Urinary bladder (tissue), 4 donors: ENCODE data around the gene PCDHB8. TPM values are rescaled to one million over a fixed set of nuclear protein-coding genes. Genes with fewer than 3 reads are reported as not detected.
"Not testable (repeated sequence)": the region's sequence is repeated elsewhere in the genome, so short reads cannot be mapped to it uniquely, and the experiment has no call there.

Experiments used
- DNase-seq: peaks from one replicate; pipeline ENCODE4 v3.0.0-alpha.2; 2015; ENCODE audit errors: extremely low spot score
- H3K27ac ChIP-seq: one replicate; pipeline ENCODE4 v1.5.1; 2013; ENCODE audit warnings: low read depth, mild to moderate bottlenecking, moderate library complexity
- H3K36me3 ChIP-seq: one replicate; pipeline ENCODE4 v1.6.1; 2013; ENCODE audit warnings: mild to moderate bottlenecking, moderate library complexity; ENCODE audit not compliant: insufficient read depth
- H3K4me1 ChIP-seq: one replicate; pipeline ENCODE4 v1.6.1; 2013; ENCODE audit warnings: mild to moderate bottlenecking, moderate library complexity; ENCODE audit not compliant: insufficient read depth
- H3K4me3 ChIP-seq: one replicate; pipeline ENCODE4 v1.5.1; 2013; ENCODE audit warnings: low read depth, low read length
- WGBS: extraction: QIAGEN DNeasy Blood & Tissue Kit; methylation state at CpG from one replicate; pipeline ENCODE4 v1.1.7; 2013; 5-methylcytosine and 5-hydroxymethylcytosine counted together
- polyA plus RNA-seq: library from polyadenylated mRNA; stranded (reverse); fragments of 200-250 nt; gene quantifications from one replicate; pipeline ENCODE4 v1.2.3, GENCODE V29; 2013
- total RNA-seq: library from RNA; depleted of rRNA; stranded (reverse); fragments of >200 nt; gene quantifications from one replicate; pipeline ENCODE4 v1.2.3, GENCODE V29; 2014
- donor health status: healthy with polysubstance abuse.
- donor health status: healthy.

The PCDHB8 gene
- total and polyA plus RNA-seq, 2 donors, result 1.0 to 1.6 TPM

DNA sequence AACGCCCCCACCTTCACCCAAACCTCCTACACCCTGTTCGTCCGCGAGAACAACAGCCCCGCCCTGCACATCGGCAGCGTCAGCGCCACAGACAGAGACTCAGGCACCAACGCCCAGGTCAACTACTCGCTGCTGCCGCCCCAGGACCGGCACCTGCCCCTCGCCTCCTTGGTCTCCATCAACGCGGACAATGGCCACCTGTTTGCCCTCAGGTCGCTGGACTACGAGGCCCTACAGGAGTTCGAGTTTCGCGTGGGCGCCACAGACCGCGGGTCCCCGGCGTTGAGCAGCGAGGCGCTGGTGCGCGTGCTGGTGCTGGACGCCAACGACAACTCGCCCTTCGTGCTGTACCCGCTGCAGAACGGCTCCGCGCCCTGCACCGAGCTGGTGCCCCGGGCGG, 47.3 kb downstream of the PCDHB8 start:
- 22% methylated on average over 34 of the region's 40 CpGs for WGBS
- H3K36me3 ChIP-seq, H3K4me3 ChIP-seq, DNase-seq, H3K27ac ChIP-seq, H3K4me1 ChIP-seq: not testable (repeated sequence)

DNA sequence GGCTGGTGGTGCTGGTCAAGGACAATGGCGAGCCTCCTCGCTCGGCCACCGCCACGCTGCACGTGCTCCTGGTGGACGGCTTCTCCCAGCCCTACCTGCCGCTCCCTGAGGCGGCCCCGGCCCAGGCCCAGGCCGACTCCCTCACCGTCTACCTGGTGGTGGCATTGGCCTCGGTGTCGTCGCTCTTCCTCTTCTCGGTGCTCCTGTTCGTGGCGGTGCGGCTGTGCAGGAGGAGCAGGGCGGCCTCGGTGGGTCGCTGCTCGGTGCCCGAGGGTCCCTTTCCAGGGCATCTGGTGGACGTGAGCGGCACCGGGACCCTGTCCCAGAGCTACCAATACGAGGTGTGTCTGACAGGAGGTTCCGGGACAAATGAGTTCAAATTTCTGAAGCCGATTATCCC, 47.8 kb downstream of the PCDHB8 start:
- WGBS, result 33% methylated on average over 25 of the region's 30 CpGs

More for the DNA sequence above, 47.8 kb downstream of the PCDHB8 start:
- H3K36me3 ChIP-seq, H3K4me1 ChIP-seq, DNase-seq, H3K4me3 ChIP-seq, H3K27ac ChIP-seq: not testable (repeated sequence)

Other genes starting within 250 kb of the PCDHB8 start
Only the 30 nearest of the 36 such genes appear.
- 3.0 TPM for gene PCDHAC2, start 211.3 kb upstream of the PCDHB8 start, total RNA-seq
- 0.67 TPM for gene PCDHAC2, start 211.3 kb upstream of the PCDHB8 start, polyA plus RNA-seq
- gene PCDHB1, start 126.4 kb upstream of the PCDHB8 start, total RNA-seq, result 0.16 TPM
- gene PCDHB1, start 126.4 kb upstream of the PCDHB8 start, polyA plus RNA-seq, result 0.01 TPM
- 3.4 TPM for gene PCDHB2, start 83.2 kb upstream of the PCDHB8 start, total RNA-seq
- 3.4 TPM for gene PCDHB2, start 83.2 kb upstream of the PCDHB8 start, polyA plus RNA-seq
- 4.6 TPM for gene PCDHB3, start 77.3 kb upstream of the PCDHB8 start, total RNA-seq
- 1.3 TPM for gene PCDHB3, start 77.3 kb upstream of the PCDHB8 start, polyA plus RNA-seq
- gene PCDHB4, start 56.0 kb upstream of the PCDHB8 start, total RNA-seq, result 3.8 TPM
- 6.2 TPM for gene PCDHB4, start 56.0 kb upstream of the PCDHB8 start, polyA plus RNA-seq
- 7.0 TPM for gene PCDHB5, start 42.6 kb upstream of the PCDHB8 start, total RNA-seq
- gene PCDHB5, start 42.6 kb upstream of the PCDHB8 start, polyA plus RNA-seq, result 9.0 TPM
- gene PCDHB6, start 27.7 kb upstream of the PCDHB8 start, total RNA-seq, result 1.1 TPM
- gene PCDHB6, start 27.7 kb upstream of the PCDHB8 start, polyA plus RNA-seq, result 1.1 TPM
- gene PCDHB7, start 5.1 kb upstream of the PCDHB8 start, total RNA-seq, result 3.2 TPM
- gene PCDHB7, start 5.1 kb upstream of the PCDHB8 start, polyA plus RNA-seq, result 2.6 TPM
- 3.3 TPM for gene PCDHB16, start 4.6 kb downstream of the PCDHB8 start, total RNA-seq
- gene PCDHB16, start 4.6 kb downstream of the PCDHB8 start, polyA plus RNA-seq, result 2.4 TPM
- 2.4 TPM for gene PCDHB9, start 9.4 kb downstream of the PCDHB8 start, total RNA-seq
- gene PCDHB9, start 9.4 kb downstream of the PCDHB8 start, polyA plus RNA-seq, result 1.2 TPM
- gene PCDHB10, start 14.6 kb downstream of the PCDHB8 start, total RNA-seq, result 5.0 TPM
- gene PCDHB10, start 14.6 kb downstream of the PCDHB8 start, polyA plus RNA-seq, result 5.1 TPM
- gene PCDHB11, start 21.8 kb downstream of the PCDHB8 start, total RNA-seq, result 7.3 TPM
- 2.8 TPM for gene PCDHB11, start 21.8 kb downstream of the PCDHB8 start, polyA plus RNA-seq
- gene PCDHB12, start 30.9 kb downstream of the PCDHB8 start, total RNA-seq, result 6.9 TPM
- gene PCDHB12, start 30.9 kb downstream of the PCDHB8 start, polyA plus RNA-seq, result 3.4 TPM
- gene PCDHB13, start 36.1 kb downstream of the PCDHB8 start, total RNA-seq, result 5.9 TPM
- gene PCDHB13, start 36.1 kb downstream of the PCDHB8 start, polyA plus RNA-seq, result 2.5 TPM
- 10.1 TPM for gene PCDHB14, start 45.6 kb downstream of the PCDHB8 start, total RNA-seq
- 8.2 TPM for gene PCDHB14, start 45.6 kb downstream of the PCDHB8 start, polyA plus RNA-seq
- 7.8 TPM for gene PCDHB15, start 67.6 kb downstream of the PCDHB8 start, total RNA-seq
- 7.3 TPM for gene PCDHB15, start 67.6 kb downstream of the PCDHB8 start, polyA plus RNA-seq
- gene SLC25A2, start 126.3 kb downstream of the PCDHB8 start, total RNA-seq, result 0.69 TPM
- gene SLC25A2, start 126.3 kb downstream of the PCDHB8 start, polyA plus RNA-seq, result not detected
- gene TAF7, start 143.0 kb downstream of the PCDHB8 start, total RNA-seq, result 85.9 TPM
- 100 TPM for gene TAF7, start 143.0 kb downstream of the PCDHB8 start, polyA plus RNA-seq
- gene PCDHGA1, start 152.7 kb downstream of the PCDHB8 start, total RNA-seq, result 1.2 TPM
- gene PCDHGA1, start 152.7 kb downstream of the PCDHB8 start, polyA plus RNA-seq, result 1.2 TPM
- gene PCDHGA2, start 161.0 kb downstream of the PCDHB8 start, total RNA-seq, result 5.7 TPM
- 4.1 TPM for gene PCDHGA2, start 161.0 kb downstream of the PCDHB8 start, polyA plus RNA-seq
- 4.6 TPM for gene PCDHGA3, start 166.0 kb downstream of the PCDHB8 start, total RNA-seq
- gene PCDHGA3, start 166.0 kb downstream of the PCDHB8 start, polyA plus RNA-seq, result 1.6 TPM
- gene PCDHGB1, start 172.3 kb downstream of the PCDHB8 start, total RNA-seq, result 5.7 TPM
- gene PCDHGB1, start 172.3 kb downstream of the PCDHB8 start, polyA plus RNA-seq, result 0.47 TPM
- gene PCDHGA4, start 177.2 kb downstream of the PCDHB8 start, total RNA-seq, result 5.8 TPM
- 2.2 TPM for gene PCDHGA4, start 177.2 kb downstream of the PCDHB8 start, polyA plus RNA-seq
- gene PCDHGB2, start 182.2 kb downstream of the PCDHB8 start, total RNA-seq, result 7.9 TPM
- 2.2 TPM for gene PCDHGB2, start 182.2 kb downstream of the PCDHB8 start, polyA plus RNA-seq
- 7.0 TPM for gene PCDHGA5, start 186.4 kb downstream of the PCDHB8 start, total RNA-seq
- gene PCDHGA5, start 186.4 kb downstream of the PCDHB8 start, polyA plus RNA-seq, result 2.6 TPM
- 7.3 TPM for gene PCDHGB3, start 192.5 kb downstream of the PCDHB8 start, total RNA-seq
- gene PCDHGB3, start 192.5 kb downstream of the PCDHB8 start, polyA plus RNA-seq, result 1.4 TPM
- 9.6 TPM for gene PCDHGA6, start 196.1 kb downstream of the PCDHB8 start, total RNA-seq
- 3.7 TPM for gene PCDHGA6, start 196.1 kb downstream of the PCDHB8 start, polyA plus RNA-seq
- gene PCDHGA7, start 205.0 kb downstream of the PCDHB8 start, total RNA-seq, result 6.9 TPM
- gene PCDHGA7, start 205.0 kb downstream of the PCDHB8 start, polyA plus RNA-seq, result 1.9 TPM
- gene PCDHGB4, start 209.9 kb downstream of the PCDHB8 start, total RNA-seq, result 11.7 TPM
- gene PCDHGB4, start 209.9 kb downstream of the PCDHB8 start, polyA plus RNA-seq, result 2.4 TPM
- 9.1 TPM for gene PCDHGA8, start 214.8 kb downstream of the PCDHB8 start, total RNA-seq
- 0.25 TPM for gene PCDHGA8, start 214.8 kb downstream of the PCDHB8 start, polyA plus RNA-seq